Stimulated activated CD4-positive, alpha-beta T cell treated with anti-CD3 and anti-CD28 coated beads, Interleukin-4, amount 100 ng/mL, for 4 hours (primary cell): ENCODE measurements around the gene ADAP1.
"Not testable (repeated sequence)": the region's sequence is repeated elsewhere in the genome, so short reads cannot be mapped to it uniquely, and the experiment has no call there.

Experiments used
- DNase-seq, 2 experiments: peaks; one replicate each; pipeline ENCODE4 v3.0.0-alpha.2; 2020

ADAP1 gene

DNA sequence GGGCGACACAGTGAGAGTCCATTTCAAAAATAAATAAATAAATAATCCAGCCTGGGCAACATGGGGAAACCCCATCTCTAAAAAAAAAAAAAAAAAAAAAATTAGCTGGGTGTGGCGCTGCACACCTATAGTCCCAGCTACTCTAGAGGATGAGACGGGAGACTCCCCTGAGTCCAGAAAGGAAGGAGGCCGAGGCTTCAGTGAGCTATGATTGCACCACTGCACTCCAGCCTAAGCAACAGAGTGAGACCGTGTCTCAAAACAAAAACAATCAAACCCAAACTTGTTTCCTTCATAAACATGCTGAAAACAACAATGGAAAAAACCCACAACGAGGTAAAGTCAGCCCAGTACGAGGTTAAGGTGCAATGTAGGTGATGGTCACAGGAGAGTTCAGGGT, 19.7 kb upstream of the ADAP1 start:
- DNase-seq: no peak

DNA sequence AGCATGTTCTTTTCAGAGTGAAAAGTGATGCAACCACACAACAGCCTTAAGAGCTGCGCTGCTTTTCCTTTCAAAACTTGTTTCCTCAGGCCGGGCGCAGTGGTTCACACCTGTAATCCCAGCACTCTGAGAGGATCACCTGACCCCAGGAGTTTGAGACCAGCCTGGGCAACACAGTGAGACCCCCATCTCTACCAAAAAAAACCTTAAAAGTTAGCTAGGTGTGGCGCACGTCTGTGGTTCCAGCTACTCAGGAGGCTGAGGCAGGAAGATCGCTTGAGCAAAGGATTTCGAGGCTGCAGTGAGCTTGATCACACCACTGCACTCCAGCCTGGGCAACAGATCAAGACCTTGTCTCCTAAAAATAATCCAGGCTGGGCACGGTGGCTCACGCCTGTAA, 18.8 kb upstream of the ADAP1 start:
- DNase-seq: no peak

DNA sequence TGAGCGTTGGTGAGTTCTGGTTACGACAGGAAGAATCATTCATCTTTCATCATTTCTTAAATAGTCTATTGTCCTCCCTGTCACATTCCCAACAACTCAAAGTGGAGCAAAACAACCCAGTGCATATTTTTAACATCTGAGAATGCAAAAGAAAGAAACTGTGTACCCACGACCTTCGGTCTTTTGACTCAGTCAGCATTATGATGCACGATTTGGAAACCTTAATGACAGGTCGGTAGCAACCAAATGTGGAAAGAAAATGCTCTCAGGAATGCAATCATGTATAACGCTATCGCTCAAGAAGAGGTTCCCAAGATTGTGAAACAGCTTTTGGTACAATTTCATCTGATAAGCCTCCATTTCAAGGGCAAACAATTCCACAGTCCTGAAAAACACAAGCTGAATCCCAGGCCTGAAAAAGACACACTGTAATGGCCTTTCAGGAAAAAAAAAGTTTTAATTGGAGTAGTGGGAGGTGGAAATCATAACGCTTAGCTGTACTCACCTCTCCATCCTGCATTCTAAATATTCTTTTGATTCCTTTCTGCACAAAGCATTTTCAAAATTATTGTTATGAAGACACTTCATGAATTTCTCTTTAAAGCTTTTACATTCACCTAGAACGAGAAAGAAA, 18.3 kb upstream of the ADAP1 start:
- no peak for DNase-seq

DNA sequence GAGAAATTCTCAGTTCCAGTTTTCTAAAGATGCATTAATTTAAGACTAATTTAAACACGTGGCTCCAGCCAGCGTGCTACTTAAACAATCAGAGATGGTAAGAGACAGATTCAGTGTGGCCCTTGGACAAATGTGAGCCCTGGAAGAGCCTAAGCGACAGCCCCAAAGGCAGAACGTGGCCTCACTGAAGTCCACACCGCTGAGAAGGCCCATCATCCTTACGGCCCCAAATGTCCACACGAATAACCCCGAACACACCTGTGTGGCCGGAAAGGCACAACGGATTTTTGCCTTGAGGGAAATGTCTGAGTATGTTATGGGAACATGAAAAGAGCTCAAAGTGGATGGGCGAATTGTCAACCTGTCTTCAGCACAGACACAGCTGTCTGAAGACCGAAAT, 17.6 kb upstream of the ADAP1 start:
- DNase-seq: no peak

DNA sequence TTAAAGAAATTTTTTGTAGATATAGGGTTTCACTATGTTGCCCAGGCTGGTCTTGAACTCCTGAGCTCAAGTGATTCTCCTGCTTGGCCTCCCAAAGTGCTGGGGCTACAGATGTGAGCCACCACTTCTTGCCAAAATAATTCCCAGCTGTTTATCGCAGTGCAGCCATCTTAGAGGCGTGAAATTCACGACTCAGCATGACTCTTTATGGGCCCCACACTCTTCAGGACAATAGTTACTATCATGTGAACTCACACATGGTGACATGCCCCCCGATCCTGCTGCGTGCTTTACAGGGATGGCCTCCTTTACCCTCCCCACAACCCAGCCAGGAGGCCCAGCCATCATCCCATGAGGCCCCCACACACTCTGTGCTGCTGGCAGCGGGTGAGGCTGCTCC, 16.3 kb upstream of the ADAP1 start:
- DNase-seq: no peak

DNA sequence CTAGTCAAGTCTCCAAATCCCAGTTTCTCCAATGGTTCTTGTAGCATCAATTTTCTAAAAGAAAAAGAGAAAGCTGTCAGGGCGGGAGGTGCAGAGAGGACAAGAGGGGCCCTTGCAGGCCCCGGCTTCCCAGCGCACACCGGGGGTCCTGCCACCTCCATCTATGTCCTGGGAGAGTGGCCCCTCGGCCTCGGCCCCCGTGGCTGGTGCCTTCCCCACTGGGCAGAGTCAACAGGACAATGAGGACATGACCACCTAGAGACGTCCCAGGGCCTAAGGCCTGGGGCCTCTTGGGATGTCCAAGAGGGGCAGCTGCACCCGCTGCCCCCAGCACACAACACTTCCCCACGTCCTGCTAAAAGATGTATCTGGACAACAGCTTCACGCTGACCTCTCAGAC, 14.9 kb upstream of the ADAP1 start:
- no peak for DNase-seq

DNA sequence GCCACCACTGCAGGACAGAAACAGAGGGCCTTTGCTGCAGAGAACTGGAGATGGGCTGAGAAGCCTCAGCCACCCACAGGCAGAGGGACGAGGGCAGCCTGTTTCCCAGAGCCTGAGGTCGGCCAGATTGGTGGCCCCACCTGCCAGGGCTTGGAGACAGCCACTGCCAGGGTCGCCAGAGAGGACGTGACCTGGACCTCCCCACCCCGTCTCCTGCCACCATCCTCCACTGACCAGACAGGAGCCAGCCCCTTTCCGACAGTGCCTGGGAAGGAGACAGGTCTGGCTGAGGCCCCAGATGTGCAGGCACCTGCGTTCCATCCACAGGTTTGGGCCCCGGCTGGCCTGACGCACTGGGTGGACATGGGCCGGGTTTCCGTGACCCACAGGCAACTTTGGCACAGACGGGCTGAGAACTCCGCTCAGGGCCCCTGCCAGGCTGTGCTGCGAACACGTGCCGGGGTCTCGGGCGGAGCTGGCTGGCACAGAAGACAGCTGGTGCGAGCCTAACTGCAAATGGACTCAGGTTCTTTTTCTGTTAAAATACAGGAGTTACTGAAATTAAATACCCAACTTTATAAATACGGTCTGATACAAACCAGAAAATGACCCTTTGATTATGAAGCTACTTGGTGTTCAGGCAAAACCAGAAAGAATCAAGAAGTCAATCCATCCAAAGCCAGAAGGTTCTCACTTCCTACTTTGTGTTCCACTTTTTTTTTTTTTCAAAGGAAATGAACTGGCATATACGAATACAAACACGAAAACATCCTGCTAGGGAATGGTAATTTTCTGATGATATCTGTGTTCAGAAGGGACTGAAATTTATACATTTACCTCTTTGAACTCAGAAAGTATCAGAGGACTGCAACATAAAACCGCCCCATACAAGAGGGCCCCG, 14.0 kb upstream of the ADAP1 start:
- DNase-seq: no peak

DNA sequence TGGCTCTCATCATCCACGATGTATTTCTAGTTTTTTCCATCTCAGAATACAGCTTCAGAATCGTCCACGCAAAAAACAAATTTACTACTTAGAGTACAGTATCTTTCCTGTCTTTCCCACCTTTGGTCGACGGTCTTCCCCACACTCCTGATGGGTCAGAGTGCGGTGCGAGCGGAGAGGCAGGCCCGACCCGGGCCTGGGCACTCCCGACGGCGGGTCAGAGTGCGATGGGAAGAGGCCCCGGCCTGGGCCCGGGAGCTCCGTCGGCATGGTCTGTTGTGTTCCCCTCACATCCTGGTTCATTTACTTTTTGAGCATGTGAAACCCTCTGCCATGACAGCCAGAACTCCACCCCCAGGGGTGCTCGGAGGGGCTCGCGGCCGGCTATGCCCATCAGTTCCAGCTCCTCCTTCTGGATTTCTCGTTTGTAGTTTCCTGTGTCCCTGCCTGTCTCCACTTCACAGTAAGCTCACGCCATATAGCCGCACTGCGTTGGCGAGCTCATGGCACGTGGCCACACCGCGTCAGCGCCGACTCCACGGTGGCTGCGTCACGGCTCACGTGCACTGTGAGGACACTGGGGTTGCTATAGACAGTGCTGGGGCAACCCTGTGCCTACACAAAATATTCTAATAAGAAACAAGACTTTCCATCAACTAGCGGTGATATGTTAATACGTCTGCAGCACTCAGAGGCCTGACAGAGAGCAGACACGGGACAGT, 13.0 kb upstream of the ADAP1 start:
- DNase-seq: no peak

DNA sequence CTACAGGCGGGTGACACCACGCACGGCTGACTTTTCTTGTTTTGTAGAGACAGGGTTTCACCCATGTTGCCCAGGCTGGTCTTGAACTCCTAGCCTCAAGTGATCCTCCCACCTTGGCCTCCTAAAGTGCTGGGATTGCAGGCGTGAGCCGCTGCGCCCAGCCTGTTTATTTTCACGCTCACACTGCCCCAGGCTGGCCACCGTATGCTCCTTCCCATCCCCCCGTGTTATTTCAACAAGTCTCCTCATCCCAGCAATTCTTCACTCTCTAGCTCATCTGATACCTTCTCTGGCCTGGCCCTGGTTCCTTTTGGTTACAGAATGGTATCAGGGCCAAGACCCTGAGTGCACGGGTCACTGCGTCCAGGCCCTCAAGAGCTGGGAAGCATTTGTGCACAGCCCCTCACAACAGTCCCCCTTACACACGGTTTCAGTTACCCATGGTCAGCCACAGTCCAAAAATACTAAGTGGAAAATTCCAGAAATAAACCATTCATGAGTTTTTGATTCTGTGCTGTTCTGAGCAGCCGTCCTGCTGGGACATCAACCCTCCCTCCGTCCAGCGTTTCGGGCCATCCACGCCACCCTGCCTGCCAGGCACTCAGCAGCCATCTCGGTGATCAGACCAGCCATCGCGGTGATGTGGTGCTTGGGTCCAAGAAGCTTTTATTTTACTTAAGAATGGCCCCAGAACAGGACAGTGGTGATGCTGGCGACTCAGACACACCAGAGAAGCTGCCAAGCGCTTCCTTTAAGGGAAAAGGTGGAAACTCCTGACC, 12.0 kb upstream of the ADAP1 start:
- no peak for DNase-seq

DNA sequence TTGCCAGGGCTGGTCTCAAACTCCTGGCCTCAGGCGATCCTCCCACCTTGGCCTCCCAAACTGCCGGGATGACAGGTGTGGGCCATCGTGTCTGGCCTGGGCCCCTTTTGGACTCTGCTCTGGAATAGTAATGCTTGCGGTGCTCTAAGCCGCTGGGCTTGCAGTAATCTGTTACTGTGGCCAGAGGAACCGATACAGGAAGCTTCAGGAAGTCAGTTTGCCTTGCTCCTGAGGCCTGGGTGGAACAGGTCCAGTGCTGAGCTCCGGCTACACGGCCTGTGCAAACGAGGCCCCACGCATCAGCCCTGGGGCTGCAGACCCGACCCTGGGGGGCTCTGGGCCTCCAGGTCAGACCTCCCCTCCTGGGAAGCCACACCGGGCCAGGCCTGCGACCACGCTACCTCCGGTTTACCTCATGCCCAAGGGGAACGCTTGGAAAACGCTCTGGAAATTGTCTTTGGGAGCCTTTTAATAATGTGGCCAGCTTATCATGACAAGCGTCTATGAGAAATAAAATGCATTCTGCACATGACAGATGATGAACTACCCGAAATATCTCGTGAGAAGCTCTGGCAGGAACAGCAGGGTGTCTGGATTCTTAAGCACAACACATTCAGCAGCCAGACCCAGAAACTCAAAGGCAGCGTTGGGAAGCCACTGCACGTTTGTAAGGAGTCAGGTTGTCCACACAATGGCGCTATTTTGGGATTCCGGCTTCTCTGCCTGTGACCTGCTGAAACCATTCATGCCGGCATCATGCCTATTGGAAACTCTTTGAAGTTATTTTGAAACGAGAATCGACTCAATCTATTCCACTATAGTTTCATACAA, 10.1 kb upstream of the ADAP1 start:
- DNase-seq: no peak

DNA sequence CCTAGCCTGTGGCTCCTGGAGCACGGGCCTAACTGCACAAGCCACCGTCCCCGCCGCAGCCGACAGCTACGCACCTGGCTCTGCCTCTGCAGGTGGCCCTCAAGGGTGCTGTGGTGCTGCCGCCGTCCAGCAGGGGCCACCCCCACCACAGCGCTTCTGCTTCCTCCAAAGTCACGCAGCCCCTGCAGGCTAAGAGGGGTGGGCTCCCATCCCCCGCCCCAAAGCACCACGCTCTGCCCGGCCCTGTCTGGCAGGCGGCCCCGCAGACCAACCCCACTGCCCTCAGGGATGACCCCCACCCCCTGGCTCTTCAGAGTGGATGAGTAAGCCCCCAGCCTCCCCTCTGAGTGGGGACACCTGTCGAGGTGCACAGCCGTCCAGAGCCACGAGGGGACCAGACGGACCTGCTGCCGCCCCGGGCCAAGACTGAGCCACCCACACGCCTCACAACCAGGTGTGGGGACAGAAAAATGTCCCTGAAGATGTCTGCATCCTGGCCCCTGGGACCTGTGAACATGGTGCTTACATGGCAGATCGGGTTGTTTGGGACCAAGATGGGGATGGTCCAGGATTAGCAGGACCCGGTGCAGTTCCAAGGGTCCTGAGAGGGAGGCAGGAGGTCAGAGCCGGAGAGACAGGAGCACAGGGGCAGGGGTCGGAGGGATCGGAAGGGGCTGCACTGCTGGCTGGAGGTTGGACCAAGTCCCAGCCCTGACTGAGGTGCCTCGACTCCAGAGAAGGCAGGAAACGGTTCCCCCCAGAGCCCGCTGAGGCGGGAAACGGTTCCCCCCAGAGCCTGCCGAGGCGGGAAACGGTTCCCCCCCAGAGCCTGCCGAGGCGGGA, 9.0 kb upstream of the ADAP1 start:
- DNase-seq: no peak

DNA sequence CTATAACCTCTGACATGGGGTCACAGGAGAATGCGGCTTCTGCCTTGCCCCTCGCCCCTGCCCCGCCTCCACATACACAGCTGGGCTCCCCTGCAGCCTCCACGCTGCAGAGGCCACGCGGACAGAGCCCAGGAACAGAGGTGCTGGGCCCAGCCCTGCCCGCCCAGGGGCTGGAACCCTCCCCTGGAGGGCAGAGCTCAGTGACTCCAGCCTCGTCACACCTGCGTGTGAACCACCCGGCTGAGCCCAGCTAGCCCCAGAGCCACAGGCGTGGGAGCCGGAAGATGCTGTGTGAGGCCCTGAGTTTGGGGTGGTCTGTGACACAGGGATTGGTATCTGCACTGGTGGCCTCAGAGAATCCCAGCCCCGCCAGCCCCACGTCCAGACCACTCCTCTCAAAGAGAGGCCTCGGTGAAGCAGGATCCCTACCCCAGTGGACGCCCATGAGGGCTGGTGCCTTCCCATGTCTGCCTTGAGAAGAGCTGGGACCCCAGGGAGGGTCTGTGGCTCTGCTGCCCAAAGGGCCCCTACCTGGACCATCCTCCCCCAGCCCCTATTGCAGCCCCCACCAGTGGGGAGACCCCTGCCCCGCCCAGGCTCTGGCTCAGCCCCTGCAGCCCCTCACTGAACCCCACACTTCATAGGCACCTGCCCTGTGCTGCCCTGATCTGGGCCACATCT, 8.1 kb upstream of the ADAP1 start:
- DNase-seq: no peak

DNA sequence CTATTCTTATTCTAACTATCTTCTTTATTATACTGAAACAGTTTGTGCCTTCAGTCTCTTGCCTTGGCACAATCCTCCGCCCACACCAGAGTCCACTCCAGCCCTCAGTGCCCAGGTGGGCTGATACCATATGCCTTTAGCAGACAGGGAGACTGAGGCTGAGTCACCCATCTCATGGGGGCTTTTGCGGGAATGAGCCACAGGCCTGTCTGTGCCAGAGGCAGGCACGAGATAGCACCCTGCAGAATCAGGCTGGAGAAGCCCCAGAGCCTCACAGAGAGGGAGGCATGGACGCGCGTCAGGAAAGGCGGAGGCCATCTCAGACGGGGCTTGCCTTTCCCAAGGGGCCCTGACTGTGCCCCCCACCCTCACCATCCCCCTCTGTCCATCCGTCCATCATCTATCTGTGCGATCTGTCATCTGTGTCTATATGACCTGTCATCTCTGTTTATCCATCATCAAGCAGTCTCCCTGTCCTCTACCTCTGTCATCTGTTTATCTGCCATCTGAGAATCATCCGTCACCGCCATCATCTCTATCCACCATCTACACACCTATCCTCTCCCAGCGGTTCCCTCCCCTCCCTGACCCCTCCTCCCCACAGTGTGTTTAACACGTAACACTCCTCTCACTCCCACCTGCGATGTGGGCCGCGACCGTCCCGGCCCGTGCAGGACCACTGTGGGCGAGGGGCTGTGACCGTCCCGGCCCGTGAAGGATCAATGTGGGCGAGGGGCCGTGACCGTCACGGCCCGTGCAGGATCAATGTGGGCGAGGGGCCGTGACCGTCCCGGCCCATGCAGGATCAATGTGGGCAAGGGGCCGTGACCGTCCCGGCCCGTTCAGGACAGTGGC, 7.3 kb upstream of the ADAP1 start:
- no peak for DNase-seq

DNA sequence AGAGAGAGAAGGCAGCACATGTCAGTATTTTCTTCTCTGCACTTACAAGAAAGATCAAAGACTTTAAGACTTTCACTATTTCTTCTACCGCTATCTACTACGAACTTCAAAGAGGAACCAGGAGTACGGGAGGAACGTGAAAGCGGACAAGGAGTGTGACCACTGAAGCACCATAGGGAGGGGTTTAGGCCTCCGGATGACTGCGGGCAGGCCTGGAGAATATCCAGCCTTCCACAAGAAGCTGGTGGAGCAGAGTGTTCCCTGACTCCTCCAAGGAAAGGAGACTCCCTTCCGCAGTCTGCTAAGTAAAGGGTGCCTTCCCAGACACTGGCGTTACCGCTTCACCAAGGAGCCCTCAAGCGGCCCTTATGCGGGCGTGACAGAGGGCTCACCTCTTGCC, 6.5 kb upstream of the ADAP1 start:
- not testable (repeated sequence) for DNase-seq

DNA sequence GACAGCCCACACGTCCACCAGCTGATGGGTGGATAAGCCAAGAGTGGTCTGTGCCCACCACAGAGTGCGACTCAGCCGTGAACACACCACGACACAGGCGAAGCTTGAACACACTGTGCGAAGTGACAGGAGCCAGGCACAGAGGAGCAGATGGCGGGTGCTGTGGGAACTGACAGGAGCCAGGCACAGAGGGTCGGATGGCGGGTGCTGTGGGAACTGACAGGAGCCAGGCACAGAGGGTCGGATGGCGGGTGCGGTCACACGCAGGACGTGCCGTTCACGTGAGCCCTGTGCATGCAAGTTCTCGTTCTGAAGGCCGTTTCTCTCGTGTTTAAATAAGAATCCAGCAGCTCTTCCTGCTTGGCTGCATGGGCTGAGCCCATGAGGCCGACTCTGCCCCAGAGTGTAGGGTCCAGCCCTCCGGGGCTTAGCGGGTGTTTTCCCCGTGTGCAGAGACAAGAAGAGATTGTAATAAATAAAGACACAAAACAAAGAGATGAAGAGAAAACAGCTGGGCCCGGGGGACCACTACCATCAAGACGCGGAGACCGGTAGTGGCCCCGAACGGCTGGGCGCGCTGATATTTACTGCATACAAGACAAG, 5.9 kb upstream of the ADAP1 start:
- DNase-seq: no peak

DNA sequence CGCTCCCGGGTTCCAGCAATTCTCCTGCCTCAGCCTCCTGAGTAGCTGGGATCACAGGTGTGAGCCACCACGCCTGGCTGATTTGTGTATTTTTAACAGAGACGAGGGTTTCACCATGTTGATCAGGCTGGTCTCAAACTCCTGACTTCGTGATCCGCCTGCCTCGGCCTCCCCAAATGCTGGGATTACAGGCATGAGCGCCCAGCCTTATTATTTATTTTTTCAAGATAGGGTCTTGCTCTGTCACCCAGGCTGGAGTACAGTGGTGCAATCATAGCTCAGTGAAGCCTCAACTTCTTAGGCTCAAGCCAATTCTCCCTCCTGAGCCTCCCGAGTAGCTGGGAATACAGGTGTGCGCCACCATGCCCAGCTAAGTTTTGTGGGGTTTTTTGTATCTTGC, 5.3 kb upstream of the ADAP1 start:
- not testable (repeated sequence) for DNase-seq

DNA sequence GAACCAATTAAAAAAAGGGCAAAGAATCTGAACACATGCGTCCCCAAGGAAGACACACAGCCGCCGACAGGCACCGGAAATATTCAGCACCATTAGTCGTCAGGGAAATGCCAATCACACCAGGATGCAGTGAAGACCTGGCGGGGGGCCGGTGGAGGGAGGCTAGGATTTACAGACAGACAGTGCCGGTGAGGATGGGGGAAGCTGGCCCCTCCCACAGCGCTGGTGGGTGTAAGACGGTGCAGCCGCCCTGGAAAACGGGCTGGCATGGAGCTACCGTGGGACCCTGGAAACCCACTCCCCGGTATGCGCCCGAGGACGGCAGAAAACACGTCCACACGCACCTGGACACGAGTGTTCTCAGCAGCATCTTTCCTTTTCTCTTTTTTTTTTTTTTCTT, 4.8 kb upstream of the ADAP1 start:
- DNase-seq: no peak

DNA sequence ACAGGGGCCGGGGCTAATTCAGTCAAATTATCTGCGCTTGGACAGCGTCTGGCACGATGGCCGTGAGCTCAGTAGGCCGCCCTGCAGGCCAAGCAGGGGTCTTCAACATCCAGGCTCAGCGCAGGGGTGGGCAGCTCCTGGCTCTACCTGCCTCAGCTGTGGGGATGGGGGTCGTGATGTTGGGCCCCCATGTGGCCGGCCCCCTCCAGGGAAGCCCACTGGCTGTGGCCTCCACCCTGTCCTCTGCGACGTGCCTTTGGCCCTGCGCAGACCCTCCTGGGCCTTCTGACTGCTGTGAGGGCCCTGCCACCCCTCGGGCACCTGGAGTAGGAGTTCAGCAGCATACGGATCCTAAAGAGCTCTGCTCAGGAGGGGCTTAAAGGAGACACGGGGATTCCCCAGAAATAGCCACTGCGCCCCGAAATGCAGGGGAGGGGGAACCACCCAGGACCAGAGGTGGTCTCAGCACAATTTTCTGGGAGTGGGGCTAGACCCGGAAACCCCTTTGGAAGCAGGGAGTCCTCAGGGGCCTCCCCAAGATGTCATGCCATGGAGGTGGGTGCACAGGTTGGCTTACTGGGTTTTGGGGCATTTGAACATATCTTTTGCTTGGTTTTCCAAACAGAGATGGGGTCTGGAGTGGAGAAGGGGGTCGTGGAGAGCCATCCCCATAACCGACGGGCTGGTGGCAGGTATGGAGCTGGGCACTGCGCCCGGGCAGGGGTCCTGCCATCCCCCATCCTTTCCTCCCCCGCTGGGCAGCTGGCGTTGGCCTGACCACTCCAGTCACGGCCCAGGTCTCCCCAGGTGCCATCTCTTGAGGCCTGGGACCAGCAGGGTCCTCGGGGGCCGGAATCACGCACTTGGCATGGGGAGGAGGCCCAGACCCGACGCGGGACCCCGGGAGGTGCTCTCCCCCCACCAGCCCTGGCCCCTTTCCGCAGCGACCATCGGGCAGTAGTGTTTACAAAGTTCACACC, 4.0 kb upstream of the ADAP1 start:
- no peak for DNase-seq
